SH-SY5Y (cell line): ENCODE results near the gene TFEB.

Experiments
- GATA2 ChIP-seq: IDR thresholded peaks from 2 replicates; pipeline ENCODE4 v1.6.1; 2011; ENCODE audit warnings: mild to moderate bottlenecking, low read depth, low read length
- GATA3 ChIP-seq: IDR thresholded peaks from 2 replicates; pipeline ENCODE4 v1.6.1; 2011; ENCODE audit warnings: low read depth, mild to moderate bottlenecking, low read length, moderate library complexity

DNA sequence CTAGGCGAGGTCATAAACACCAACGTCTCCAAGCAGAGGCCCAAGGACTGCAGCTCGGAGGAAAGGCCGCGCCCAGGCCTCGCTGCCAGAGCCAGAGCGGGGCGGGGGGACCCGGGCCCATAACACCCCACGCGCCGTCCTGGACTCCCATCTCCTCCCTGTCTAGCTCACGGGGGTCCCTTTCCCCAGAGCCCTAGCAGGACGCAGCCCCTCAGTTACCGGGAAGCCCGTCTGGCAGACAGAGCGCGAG lies 52.2 kb downstream of the TFEB start:
- TF ChIP-seq GATA2 (no peak), GATA3 (no peak)
